Measurements from ENCODE around the gene PCARE. TPM values are rescaled to one million over a fixed set of nuclear protein-coding genes. Genes with fewer than 3 reads are reported as not detected.

Gene PCARE
- total RNA-seq, 4 donors from 2014 or later: 0.16 to 0.66 TPM; not detected in 2

DNA sequence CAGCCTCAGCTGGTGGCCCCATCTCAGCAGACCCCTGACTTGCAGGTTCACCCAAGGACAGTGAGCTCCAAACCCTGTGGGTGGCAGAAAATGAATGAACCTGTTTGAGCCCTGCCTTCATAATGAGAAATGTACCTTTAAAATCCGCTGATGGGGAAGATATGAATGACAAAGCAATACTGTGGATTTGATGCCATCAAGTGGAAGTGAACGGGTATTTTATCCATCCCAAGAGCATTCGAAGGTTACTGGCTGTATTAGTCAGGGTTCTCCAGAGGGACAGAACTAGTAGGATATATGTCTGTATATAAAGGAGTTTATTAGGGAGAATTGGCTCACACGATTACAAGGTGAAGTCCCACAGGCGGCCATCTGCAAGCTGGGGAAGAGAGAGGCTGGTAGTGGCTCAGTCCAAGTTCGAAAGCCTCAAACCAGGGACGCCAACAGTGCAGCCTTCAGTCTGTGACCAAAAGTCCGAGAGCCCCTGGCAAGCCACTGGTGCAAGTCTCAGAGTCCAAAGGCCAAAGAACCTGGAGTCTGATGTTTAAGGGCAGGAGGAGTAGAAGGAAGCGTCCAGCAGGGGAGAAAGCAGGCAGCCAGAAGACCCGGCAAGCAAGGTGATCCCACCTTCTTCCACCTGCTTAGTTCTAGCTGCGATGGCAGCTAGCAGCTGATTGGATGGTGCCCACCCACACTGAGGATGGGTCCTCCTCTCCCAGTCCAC lies 61.1 kb downstream of the PCARE start:
- TF ChIP-seq, protein P1, sequence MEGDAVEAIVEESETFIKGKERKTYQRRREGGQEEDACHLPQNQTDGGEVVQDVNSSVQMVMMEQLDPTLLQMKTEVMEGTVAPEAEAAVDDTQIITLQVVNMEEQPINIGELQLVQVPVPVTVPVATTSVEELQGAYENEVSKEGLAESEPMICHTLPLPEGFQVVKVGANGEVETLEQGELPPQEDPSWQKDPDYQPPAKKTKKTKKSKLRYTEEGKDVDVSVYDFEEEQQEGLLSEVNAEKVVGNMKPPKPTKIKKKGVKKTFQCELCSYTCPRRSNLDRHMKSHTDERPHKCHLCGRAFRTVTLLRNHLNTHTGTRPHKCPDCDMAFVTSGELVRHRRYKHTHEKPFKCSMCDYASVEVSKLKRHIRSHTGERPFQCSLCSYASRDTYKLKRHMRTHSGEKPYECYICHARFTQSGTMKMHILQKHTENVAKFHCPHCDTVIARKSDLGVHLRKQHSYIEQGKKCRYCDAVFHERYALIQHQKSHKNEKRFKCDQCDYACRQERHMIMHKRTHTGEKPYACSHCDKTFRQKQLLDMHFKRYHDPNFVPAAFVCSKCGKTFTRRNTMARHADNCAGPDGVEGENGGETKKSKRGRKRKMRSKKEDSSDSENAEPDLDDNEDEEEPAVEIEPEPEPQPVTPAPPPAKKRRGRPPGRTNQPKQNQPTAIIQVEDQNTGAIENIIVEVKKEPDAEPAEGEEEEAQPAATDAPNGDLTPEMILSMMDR (IDR thresholded peaks at IDR 0.05; ENCODE audit: low read depth): no peak

DNA sequence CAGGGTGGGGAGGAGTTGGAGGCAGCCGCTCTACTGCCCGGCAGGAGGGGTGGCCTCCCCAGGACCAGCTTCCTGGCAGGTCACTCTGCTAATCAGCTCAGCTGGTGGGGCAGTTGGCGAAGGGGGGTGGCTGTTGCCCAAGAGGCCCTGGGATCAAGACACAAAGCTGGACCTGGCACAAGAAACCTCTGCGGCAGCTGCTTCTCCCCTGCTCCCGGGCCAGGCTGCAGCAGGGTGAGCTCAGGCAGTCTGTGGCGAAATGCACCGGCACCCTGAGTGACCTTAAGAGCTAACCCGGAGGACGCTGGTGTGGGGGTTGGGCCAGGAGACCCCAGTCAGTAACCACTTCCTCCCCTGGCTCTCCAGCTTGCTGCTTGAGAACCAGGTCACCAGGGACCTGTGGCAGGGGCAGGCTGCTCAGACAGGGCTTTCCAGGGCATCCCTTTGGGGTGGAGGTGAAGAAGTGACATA lies 62.1 kb downstream of the PCARE start:
- TF ChIP-seq, protein P1 (IDR thresholded peaks at IDR 0.05; ENCODE audit: low read depth): no peak

Other genes starting within 250 kb of the PCARE start
- gene TRMT61B, start 204.2 kb downstream of the PCARE start, total RNA-seq: 10 to 100 TPM in 2 of 4 donors, 1 to 10 TPM in 2; 7.0 to 16.3 (median 10.6) TPM
- 10 to 100 TPM; 39.4 to 72.9 (median 48.1) TPM for gene WDR43, start 179.9 kb downstream of the PCARE start, total RNA-seq
- 1 to 10 TPM in 2 of 4 donors, under 1 TPM in 2; 0.16 to 3.5 (median 2.0) TPM for gene TOGARAM2, start 93.2 kb downstream of the PCARE start, total RNA-seq
- 100 to 1,000 TPM in 2 of 4 donors, 10 to 100 TPM in 2; 59.3 to 103 (median 96.6) TPM for gene CLIP4, start 40.9 kb upstream of the PCARE start, total RNA-seq